HEK293T (cell line): Measurements from ENCODE around the gene KYAT1.

Source experiments
- CTCF ChIA-PET: fragments of 350-600 bp; formaldehyde crosslinking; extraction: SDS; loops from one replicate; lab custom pipeline; 2021; ENCODE audit warnings: antibody characterized with exemption, inconsistent platforms; lab: Yijun Ruan, JAX
- POLR2A ChIA-PET: fragments of 350-600 bp; formaldehyde crosslinking; extraction: SDS; loops from one replicate; lab custom pipeline; 2020; ENCODE audit warnings: antibody characterized with exemption, inconsistent platforms; lab: Yijun Ruan, JAX
- DNase-seq: peaks from one replicate; pipeline ENCODE4 v3.0.0; 2012; ENCODE audit warnings: mixed read lengths; ENCODE audit errors: extremely low spot score
- ARNT ChIP-seq: fragments of 450-650 bp; IDR thresholded peaks from 2 replicates; pipeline ENCODE4 v1.6.1; 2017; ENCODE audit warnings: mild to moderate bottlenecking
- BHLHE40 ChIP-seq: fragments of 450-650 bp; IDR thresholded peaks from 2 replicates; pipeline ENCODE4 v1.6.1; 2016; ENCODE audit warnings: mild to moderate bottlenecking, moderate library complexity, borderline replicate concordance
- CTBP1 ChIP-seq: fragments of 450-650 bp; IDR thresholded peaks from 2 replicates; pipeline ENCODE4 v1.6.1; 2016; ENCODE audit warnings: borderline replicate concordance
- ELF4 ChIP-seq: fragments of 450-650 bp; IDR thresholded peaks from 2 replicates; pipeline ENCODE4 v1.6.1; 2017; ENCODE audit warnings: antibody characterized with exemption
- FOXA1 ChIP-seq: fragments of 450-650 bp; IDR thresholded peaks from 2 replicates; pipeline ENCODE4 v1.6.1; 2016; ENCODE audit warnings: mild to moderate bottlenecking
- FOXK2 ChIP-seq: fragments of 450-650 bp; IDR thresholded peaks from 2 replicates; pipeline ENCODE4 v1.6.1; 2016; ENCODE audit warnings: mild to moderate bottlenecking
- FOXM1 ChIP-seq: fragments of 450-650 bp; IDR thresholded peaks from 2 replicates; pipeline ENCODE4 v1.6.1; 2017; ENCODE audit warnings: mild to moderate bottlenecking, borderline replicate concordance
- HDGF ChIP-seq: fragments of 450-650 bp; IDR thresholded peaks from 2 replicates; pipeline ENCODE4 v1.6.1; 2017; ENCODE audit warnings: antibody characterized with exemption, borderline replicate concordance
- L3MBTL2 ChIP-seq: fragments of 450-650 bp; conservative IDR thresholded peaks from 2 replicates; pipeline ENCODE4 v1.6.1; 2016; ENCODE audit warnings: mild to moderate bottlenecking
- LEF1 ChIP-seq: fragments of 450-650 bp; IDR thresholded peaks from 2 replicates; pipeline ENCODE4 v1.6.1; 2017; ENCODE audit warnings: mild to moderate bottlenecking, borderline replicate concordance
- NFRKB ChIP-seq: fragments of 450-650 bp; IDR thresholded peaks from 2 replicates; pipeline ENCODE4 v1.6.1; 2016; ENCODE audit warnings: mild to moderate bottlenecking, moderate library complexity
- SP1 ChIP-seq: fragments of 450-650 bp; IDR thresholded peaks from 2 replicates; pipeline ENCODE4 v1.6.1; 2017
- SUZ12 ChIP-seq: fragments of 450-650 bp; IDR thresholded peaks from 2 replicates; pipeline ENCODE4 v1.6.1; 2016; ENCODE audit warnings: mild to moderate bottlenecking
- TARDBP ChIP-seq: fragments of 450-650 bp; IDR thresholded peaks from 2 replicates; pipeline ENCODE4 v1.6.1; 2016
- ZNF384 ChIP-seq: fragments of 450-650 bp; IDR thresholded peaks from 2 replicates; pipeline ENCODE4 v1.6.1; 2016
- TF ChIP-seq, protein P1 (sequence below): fragments of 450-650 bp; IDR thresholded peaks from 2 replicates; pipeline ENCODE4 v1.6.1; 2016

Gene KYAT1

DNA sequence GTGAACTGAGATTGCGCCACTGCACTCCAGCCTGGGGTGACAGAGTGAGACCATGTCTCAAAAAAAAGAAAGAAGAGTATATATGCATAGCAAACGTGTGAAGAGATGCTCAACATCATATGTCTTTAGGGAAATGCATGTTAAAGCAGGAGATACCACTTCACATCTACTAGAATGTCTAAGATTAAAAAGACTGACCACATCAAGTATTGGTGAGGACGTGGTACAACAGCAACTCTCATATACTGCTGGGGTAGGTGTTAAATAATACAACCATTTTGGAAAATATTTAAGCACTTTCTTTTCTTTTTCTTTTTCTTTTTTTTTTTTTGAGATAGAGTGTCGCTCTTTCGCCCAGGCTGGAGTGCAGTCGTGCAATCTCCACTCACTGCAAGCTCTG lies 96.3 kb downstream of the KYAT1 start:
- no peak for DNase-seq
- ChIA-PET CTCF (interaction anchor here (0.7 kb wide), 1 partner anchor 27 kb away, joined by 3 read pairs; no protein-coding TSS in a partner anchor), POLR2A (no interaction called here)
- TF ChIP-seq, protein P1, sequence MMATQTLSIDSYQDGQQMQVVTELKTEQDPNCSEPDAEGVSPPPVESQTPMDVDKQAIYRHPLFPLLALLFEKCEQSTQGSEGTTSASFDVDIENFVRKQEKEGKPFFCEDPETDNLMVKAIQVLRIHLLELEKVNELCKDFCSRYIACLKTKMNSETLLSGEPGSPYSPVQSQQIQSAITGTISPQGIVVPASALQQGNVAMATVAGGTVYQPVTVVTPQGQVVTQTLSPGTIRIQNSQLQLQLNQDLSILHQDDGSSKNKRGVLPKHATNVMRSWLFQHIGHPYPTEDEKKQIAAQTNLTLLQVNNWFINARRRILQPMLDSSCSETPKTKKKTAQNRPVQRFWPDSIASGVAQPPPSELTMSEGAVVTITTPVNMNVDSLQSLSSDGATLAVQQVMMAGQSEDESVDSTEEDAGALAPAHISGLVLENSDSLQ: no peak
- no peak for TF ChIP-seq ZNF384
- no peak for TF ChIP-seq CTBP1
- no peak for TF ChIP-seq NFRKB
- TF ChIP-seq SP1: no peak
- no peak for TF ChIP-seq SUZ12
- TF ChIP-seq FOXM1: no peak
- no peak for TF ChIP-seq TARDBP
- TF ChIP-seq HDGF: no peak
- TF ChIP-seq L3MBTL2: no peak
- TF ChIP-seq ARNT: no peak
- TF ChIP-seq LEF1: no peak
- TF ChIP-seq FOXK2: no peak
- TF ChIP-seq BHLHE40: no peak
- TF ChIP-seq ELF4: no peak
- TF ChIP-seq FOXA1: no peak
